ENCODE data around the gene PRKCE. TPM values are rescaled to one million over a fixed set of nuclear protein-coding genes. Genes with fewer than 3 reads are reported as not detected.

PRKCE gene
- total RNA-seq, 2 experiments from 2014 or later = 17.0 to 42.1 TPM

- no peaks in the 10 kb centered on the region for H3K9me2 ChIP-seq (ENCODE audit: insufficient read depth, low read length)
- no peaks in the 10 kb centered on the region for H3K4me1 ChIP-seq (ENCODE audit: insufficient read depth, low read length, poor library complexity, severe bottlenecking)
- no peak overlapping the region for H3K4me2 ChIP-seq (ENCODE audit: low read length)
- ChIA-PET CTCF (ENCODE audit: unreplicated experiment) (no interaction called here), POLR2A (interaction anchor here (1.5 kb wide), 1 partner anchor 17 kb away, joined by 3 read pairs; no protein-coding TSS in a partner anchor)
- intact Hi-C loops (cut with micrococcal nuclease; ENCODE audit: unreplicated experiment) = no loop called here
- H3K9me3 ChIP-seq (ENCODE audit: low read length) = no peaks in the 10 kb centered on the region
- BruUV-seq (replicated peaks) = no TSS peak
- TF ChIP-seq CTCF (conservative IDR thresholded peaks at IDR 0.05; ENCODE audit: low read length) (no peak), EZH2phosphoT487 (IDR thresholded peaks at IDR 0.05; ENCODE audit: borderline replicate concordance, low read depth, low read length) (no peak)
- no peak overlapping the region for H2AFZ ChIP-seq (ENCODE audit: low read length)
- no peak overlapping the region for H3K4me3 ChIP-seq (ENCODE audit: low read depth, low read length, poor library complexity, severe bottlenecking)
- no peak for DNase-seq (ENCODE audit: low spot score)
- no peaks in the 10 kb centered on the region for H4K20me1 ChIP-seq (ENCODE audit: insufficient read depth, low read length)
- H3K27ac ChIP-seq (ENCODE audit: low read depth, low read length, poor library complexity, severe bottlenecking) = no peak overlapping the region
- no peaks in the 10 kb centered on the region for H3K79me2 ChIP-seq (ENCODE audit: insufficient read depth, low read depth, low read length)
- H3K36me3 ChIP-seq (ENCODE audit: insufficient read depth, low read length) = no peaks in the 10 kb centered on the region
Measured at GRCh38 chr2:45929674-45930395, 278.4 kb downstream of the PRKCE start.

- BruUV-seq (replicated peaks) = no TSS peak
- DNase-seq (ENCODE audit: low spot score) = no peak
- no peaks in the 10 kb centered on the region for H3K36me3 ChIP-seq (ENCODE audit: insufficient read depth, low read length)
- H3K4me3 ChIP-seq (ENCODE audit: low read depth, low read length, poor library complexity, severe bottlenecking) = no peak overlapping the region
- H3K9me2 ChIP-seq (ENCODE audit: insufficient read depth, low read length) = no peaks in the 10 kb centered on the region
- H3K4me1 ChIP-seq (ENCODE audit: insufficient read depth, low read length, poor library complexity, severe bottlenecking) = no peaks in the 10 kb centered on the region
- intact Hi-C loops (cut with micrococcal nuclease; ENCODE audit: unreplicated experiment) = no loop called here
- no peak overlapping the region for H3K27ac ChIP-seq (ENCODE audit: low read depth, low read length, poor library complexity, severe bottlenecking)
- CTCF ChIA-PET (ENCODE audit: unreplicated experiment) = no interaction called here
- H3K9me3 ChIP-seq (ENCODE audit: low read length) = no peaks in the 10 kb centered on the region
- no peaks in the 10 kb centered on the region for H4K20me1 ChIP-seq (ENCODE audit: insufficient read depth, low read length)
- POLR2A ChIA-PET = no interaction called here
- H2AFZ ChIP-seq (ENCODE audit: low read length) = no peak overlapping the region
- no peak overlapping the region for H3K4me2 ChIP-seq (ENCODE audit: low read length)
- H3K79me2 ChIP-seq (ENCODE audit: insufficient read depth, low read depth, low read length) = no peaks in the 10 kb centered on the region
- TF ChIP-seq CTCF (conservative IDR thresholded peaks at IDR 0.05; ENCODE audit: low read length) = no peak
- TF ChIP-seq EZH2phosphoT487 (IDR thresholded peaks at IDR 0.05; ENCODE audit: borderline replicate concordance, low read depth, low read length) = no peak
Measured at GRCh38 chr2:45930396-45930792, 278.9 kb downstream of the PRKCE start.

GRCh38 chr2:45932278-45932975 lies 281.0 kb downstream of the PRKCE start:
- CTCF ChIA-PET (ENCODE audit: unreplicated experiment) = no interaction called here
- Histone ChIP-seq H3K4me3 (ENCODE audit: low read depth, low read length, poor library complexity, severe bottlenecking) (no peak overlapping the region), H2AFZ (ENCODE audit: low read length) (no peak overlapping the region), H3K9me2 (ENCODE audit: insufficient read depth, low read length) (no peaks in the 10 kb centered on the region), H3K79me2 (ENCODE audit: insufficient read depth, low read depth, low read length) (no peaks in the 10 kb centered on the region), H3K9me3 (ENCODE audit: low read length) (no peaks in the 10 kb centered on the region), H3K27ac (ENCODE audit: low read depth, low read length, poor library complexity, severe bottlenecking) (no peak overlapping the region), H3K4me1 (ENCODE audit: insufficient read depth, low read length, poor library complexity, severe bottlenecking) (peaks cover 5% of the 10 kb centered on the region), H3K36me3 (ENCODE audit: insufficient read depth, low read length) (no peaks in the 10 kb centered on the region), H3K4me2 (ENCODE audit: low read length) (no peak overlapping the region), H4K20me1 (ENCODE audit: insufficient read depth, low read length) (no peaks in the 10 kb centered on the region)
- POLR2A ChIA-PET = interaction anchor here (0.6 kb wide), 1 partner anchor 397 kb away, joined by 3 read pairs; no protein-coding TSS in a partner anchor
- TF ChIP-seq CTCF (conservative IDR thresholded peaks at IDR 0.05; ENCODE audit: low read length) (no peak), EZH2phosphoT487 (IDR thresholded peaks at IDR 0.05; ENCODE audit: borderline replicate concordance, low read depth, low read length) (no peak)
- intact Hi-C loops (cut with micrococcal nuclease; ENCODE audit: unreplicated experiment) = no loop called here
- DNase-seq (ENCODE audit: low spot score) = no peak
- no TSS peak for BruUV-seq (replicated peaks)

Measured in OCI-LY7 (cell line).